Naive thymus-derived CD4-positive, alpha-beta T cell (primary cell): ENCODE measurements around the gene ANKRD17. TPM values are rescaled to one million over a fixed set of nuclear protein-coding genes. Genes with fewer than 3 reads are reported as not detected.

Experiments
- ATAC-seq: fragments of 150-1000 bp; cut with Tn5 transposase; 2 replicates; pipeline ENCODE4 v1.10.0; 2021; ENCODE audit warnings: mild to moderate bottlenecking, moderate library complexity
- CTCF ChIA-PET: fragments of 350-600 bp; sonication (Branson Sonifier 250); formaldehyde crosslinking; loops from one replicate; lab custom pipeline; 2021; ENCODE audit warnings: antibody characterized with exemption; lab: Charles Lee
- POLR2A ChIA-PET: fragments of 350-600 bp; sonication (Branson Sonifier 250); formaldehyde crosslinking; loops from one replicate; lab custom pipeline; 2021; ENCODE audit warnings: antibody characterized with exemption, inconsistent platforms; lab: Charles Lee
- DNase-seq, 9 donors: peaks; one replicate each; pipeline versions ENCODE4 v3.0.0 to v3.0.0-alpha.2; 2020 to 2022; ENCODE audit warnings: mixed read lengths in 1 of 9
- H3K27ac ChIP-seq: one replicate; pipeline ENCODE4 v1.7.0; 2013; ENCODE audit warnings: mild to moderate bottlenecking, low read depth, low read length, moderate library complexity
- H3K27me3 ChIP-seq, 2 donors: one replicate each; pipeline ENCODE4 v1.7.0; 2013; ENCODE audit warnings: low read length in 2 of 2, mild to moderate bottlenecking in 2 of 2, moderate library complexity in 2 of 2; ENCODE audit not compliant: control insufficient read depth in 2 of 2, insufficient read depth in 2 of 2
- H3K36me3 ChIP-seq, 3 experiments: 1 replicate in 2 of 3; 2 replicates in 1 of 3; pipeline ENCODE4 v1.7.0; 2013; ENCODE audit warnings: low read length in 3 of 3, mild to moderate bottlenecking in 3 of 3, moderate library complexity in 1 of 3; ENCODE audit not compliant: insufficient read depth in 3 of 3, control insufficient read depth in 2 of 3
- H3K4me1 ChIP-seq, 2 donors: one replicate each; pipeline ENCODE4 v1.7.0; 2013; ENCODE audit warnings: low read length in 2 of 2, mild to moderate bottlenecking in 2 of 2, moderate library complexity in 1 of 2; ENCODE audit not compliant: control insufficient read depth in 2 of 2, insufficient read depth in 2 of 2
- H3K4me3 ChIP-seq: 2 replicates; pipeline ENCODE4 v1.7.0; 2013; ENCODE audit warnings: mild to moderate bottlenecking, low read length
- H3K9me3 ChIP-seq, 3 experiments: 1 replicate in 2 of 3; 2 replicates in 1 of 3; pipeline ENCODE4 v1.7.0; 2013; ENCODE audit warnings: low read length in 3 of 3; ENCODE audit not compliant: control insufficient read depth in 2 of 3
- H3K27ac Mint-ChIP-seq, 9 donors: one replicate each; pipeline ENCODE4 v1.8.0; 2020 to 2022; ENCODE audit warnings: mixed read lengths in 9 of 9, mild to moderate bottlenecking in 8 of 9, moderate library complexity in 5 of 9, inconsistent platforms in 2 of 9
- H3K27me3 Mint-ChIP-seq, 5 donors: one replicate each; pipeline ENCODE4 v1.8.0; 2021 to 2022; ENCODE audit warnings: mixed read lengths in 5 of 5, mild to moderate bottlenecking in 1 of 5
- H3K36me3 Mint-ChIP-seq, 5 donors: one replicate each; pipeline ENCODE4 v1.8.0; 2020 to 2022; ENCODE audit warnings: mixed read lengths in 5 of 5, mild to moderate bottlenecking in 3 of 5, inconsistent platforms in 1 of 5
- H3K4me1 Mint-ChIP-seq, 7 donors: one replicate each; pipeline ENCODE4 v1.8.0; 2020 to 2022; ENCODE audit warnings: mixed read lengths in 7 of 7, mild to moderate bottlenecking in 3 of 7, inconsistent platforms in 1 of 7
- H3K4me3 Mint-ChIP-seq, 10 donors: one replicate each; pipeline ENCODE4 v1.8.0; 2020 to 2022; ENCODE audit warnings: mild to moderate bottlenecking in 10 of 10, mixed read lengths in 10 of 10, moderate library complexity in 6 of 10, inconsistent platforms in 2 of 10
- H3K9me3 Mint-ChIP-seq, 11 donors: one replicate each; pipeline ENCODE4 v1.8.0; 2020 to 2022; ENCODE audit warnings: mixed read lengths in 11 of 11, mild to moderate bottlenecking in 4 of 11, inconsistent platforms in 1 of 11, moderate library complexity in 1 of 11
- intact Hi-C, 2 donors: fragments of 100-400 bp; cut with micrococcal nuclease; formaldehyde crosslinking; loops; one replicate each; pipeline ENCODE4 v1.15.1; 2023
- polyA plus RNA-seq, 2 donors: library from polyadenylated mRNA; unstranded; fragments of 300-500 nt; fragmentation: Illumina TruSeq; gene quantifications; one replicate each; pipeline ENCODE4 v1.2.3, GENCODE V29; 2021
- total RNA-seq, 6 experiments: library from RNA in 5 of 6; stranded (reverse) in 5 of 6; gene quantifications; 1 replicate in 5 of 6; 2 replicates in 1 of 6; pipeline ENCODE4 v1.2.3 and lab custom pipeline; 2021 to 2026

Gene ANKRD17
- total and polyA plus RNA-seq, 7 experiments from 2014 or later, result 13.1 to 67.5 (median 54.8) TPM

DNA sequence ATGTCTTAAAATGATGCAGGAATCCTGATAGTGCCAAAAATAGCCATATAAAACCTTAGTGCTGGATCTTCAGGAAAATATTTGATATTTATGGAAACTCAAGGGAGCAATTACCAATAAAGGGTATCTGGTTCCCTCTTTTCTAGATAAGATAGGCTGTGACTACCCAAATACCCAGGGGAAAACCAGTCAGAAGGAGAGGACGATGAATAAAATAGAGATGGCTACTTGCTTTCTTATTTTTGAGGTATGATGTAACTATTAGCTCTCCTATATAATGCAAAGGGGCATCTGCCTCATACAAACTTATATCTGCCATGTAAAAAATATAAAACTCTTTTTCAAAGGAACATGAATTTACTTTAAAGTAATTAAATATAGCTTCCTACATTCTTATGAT lies 165.7 kb downstream of the ANKRD17 start:
- Histone ChIP-seq H3K36me3 (peaks cover under 1 to 37% (median 6%) of the 10 kb centered on the region in 3 experiments), H3K9me3 (no peaks in the 10 kb centered on the region), H3K4me3 (no peak overlapping the region), H3K4me1 (no peaks in the 10 kb centered on the region), H3K27me3 (no peaks in the 10 kb centered on the region), H3K27ac (no peak overlapping the region)
- peaks cover 3 to 13% (median 9%) of the 10 kb centered on the region in 7 donors for H3K4me1 Mint-ChIP-seq
- peaks cover 15 to 31% (median 26%) of the 10 kb centered on the region in 5 donors for H3K36me3 Mint-ChIP-seq
- ChIA-PET POLR2A (interaction anchor here (0.8 kb wide), 1 partner anchor 167 kb away, joined by 4 read pairs; no protein-coding TSS in a partner anchor), CTCF (no interaction called here)
- intact Hi-C loops, result no loop called here
- peak overlapping the region in 2 of 9 donors; percentile 32 for H3K27ac Mint-ChIP-seq
- H3K4me3 Mint-ChIP-seq, result no peak overlapping the region
- no peaks in the 10 kb centered on the region for H3K27me3 Mint-ChIP-seq
- no peaks in the 10 kb centered on the region for H3K9me3 Mint-ChIP-seq
- no peak for ATAC-seq
- DNase-seq, result no peak

- ChIA-PET POLR2A (no interaction called here), CTCF (no interaction called here)
- no peak for ATAC-seq
- Histone ChIP-seq H3K4me3 (no peak overlapping the region), H3K36me3 (peaks cover 0 to 24% (median 0%) of the 10 kb centered on the region in 3 experiments), H3K27me3 (no peaks in the 10 kb centered on the region), H3K27ac (no peak overlapping the region), H3K4me1 (no peaks in the 10 kb centered on the region), H3K9me3 (no peaks in the 10 kb centered on the region)
- Mint-ChIP-seq H3K4me3 (no peak overlapping the region), H3K36me3 (peaks cover 15 to 27% (median 22%) of the 10 kb centered on the region in 5 donors), H3K27ac (peak overlapping the region in 4 of 9 donors; percentile 37 to 78 (median 44)), H3K27me3 (no peaks in the 10 kb centered on the region), H3K4me1 (peaks cover 12 to 25% (median 18%) of the 10 kb centered on the region in 7 donors), H3K9me3 (no peaks in the 10 kb centered on the region)
- intact Hi-C loops, result no loop called here
- DNase-seq, result no peak
These were observed 167.9 kb downstream of the ANKRD17 start for GRCh38 chr4:73090738-73091137.

DNA sequence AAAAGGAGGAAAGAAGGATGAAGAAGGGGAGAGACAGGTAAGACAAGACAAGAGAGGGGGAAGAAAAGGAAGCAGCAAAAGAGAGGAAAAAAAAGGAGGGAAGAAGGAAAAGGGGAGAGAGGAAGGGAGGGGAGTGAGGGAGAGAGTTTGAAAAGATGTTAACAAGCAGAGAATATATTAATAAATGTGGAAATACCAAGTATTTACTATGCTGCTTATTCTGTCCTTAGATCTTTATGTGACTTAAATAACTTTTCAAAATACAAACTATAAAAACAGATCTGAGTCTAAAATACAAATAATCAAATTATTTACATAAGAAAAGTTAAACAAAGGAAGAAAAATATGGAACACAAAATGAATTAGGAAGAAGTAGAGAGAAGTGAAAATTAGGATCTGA lies 170.7 kb downstream of the ANKRD17 start:
- Mint-ChIP-seq H3K27ac (peak overlapping the region in 8 of 9 donors; percentile 1 to 72 (median 40)), H3K4me1 (peaks cover 12 to 28% (median 18%) of the 10 kb centered on the region in 7 donors), H3K36me3 (peaks cover 15 to 30% (median 30%) of the 10 kb centered on the region in 5 donors), H3K27me3 (no peaks in the 10 kb centered on the region), H3K9me3 (no peaks in the 10 kb centered on the region), H3K4me3 (peak overlapping the region in 3 of 10 donors; percentile 7 to 26 (median 14))
- Histone ChIP-seq H3K27ac (no peak overlapping the region), H3K4me1 (no peaks in the 10 kb centered on the region), H3K9me3 (no peaks in the 10 kb centered on the region), H3K36me3 (peaks cover 0 to 18% (median 3%) of the 10 kb centered on the region in 3 experiments), H3K27me3 (no peaks in the 10 kb centered on the region), H3K4me3 (no peak overlapping the region)
- DNase-seq (no peak), ATAC-seq (no peak)
- ChIA-PET CTCF (no interaction called here), POLR2A (no interaction called here)
- intact Hi-C loops, result loop anchor here (2.0 to 5.0 kb wide), 2 partner anchors 23 to 169 kb away; partner anchors contain the start of gene ANKRD17 (in 1 of the 2)

- Histone ChIP-seq H3K36me3 (peaks cover 0 to 10% (median 3%) of the 10 kb centered on the region in 3 experiments), H3K4me1 (no peaks in the 10 kb centered on the region), H3K27ac (peak overlapping the region; percentile 65), H3K27me3 (no peaks in the 10 kb centered on the region), H3K4me3 (peak overlapping the region; percentile 25), H3K9me3 (no peaks in the 10 kb centered on the region)
- Mint-ChIP-seq H3K36me3 (peaks cover 8 to 29% (median 27%) of the 10 kb centered on the region in 5 donors), H3K27me3 (no peaks in the 10 kb centered on the region), H3K9me3 (no peaks in the 10 kb centered on the region), H3K4me1 (peaks cover 10 to 28% (median 16%) of the 10 kb centered on the region in 7 donors), H3K27ac (peak overlapping the region; percentile 38 to 80 (median 63)), H3K4me3 (peak overlapping the region; percentile 60 to 76 (median 72))
- intact Hi-C loops, result loop anchor here (1.0 to 5.0 kb wide), 3 partner anchors 17 to 171 kb away; partner anchors contain the start of genes COX18 (in 2 of the 2) and ANKRD17 (in 1 of the 2)
- ATAC-seq (no peak), DNase-seq (peak in 1 of 9 donors; percentile 4)
- POLR2A ChIA-PET, result interaction anchor here (0.7 kb wide), 1 partner anchor 126 kb away, joined by 6 read pairs; no protein-coding TSS in a partner anchor
- CTCF ChIA-PET, result interaction anchor here (0.6 kb wide), 1 partner anchor 35 kb away, joined by 3 read pairs; no protein-coding TSS in a partner anchor
These were observed 172.3 kb downstream of the ANKRD17 start for GRCh38 chr4:73086095-73086868.

DNA sequence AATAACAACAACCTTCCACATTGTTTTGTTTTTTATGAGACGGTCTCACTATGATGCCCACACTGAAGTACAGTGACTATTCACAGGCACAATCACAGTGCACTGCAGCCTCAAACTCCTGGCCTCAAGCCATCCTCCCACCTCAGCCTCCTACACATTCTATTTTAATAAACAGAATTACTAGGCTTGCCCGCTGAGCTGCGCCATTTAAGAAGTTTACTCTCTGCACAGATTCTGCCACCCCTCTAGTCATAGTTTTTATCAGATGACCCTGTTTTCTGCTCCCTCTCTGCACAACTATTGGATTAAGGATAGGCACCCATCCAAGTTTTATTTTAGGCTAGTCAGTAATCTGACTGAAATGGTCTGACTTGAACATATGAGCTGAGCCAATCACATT lies 177.8 kb downstream of the ANKRD17 start:
- Histone ChIP-seq H3K4me1 (no peaks in the 10 kb centered on the region), H3K27ac (no peak overlapping the region), H3K4me3 (no peak overlapping the region), H3K9me3 (no peaks in the 10 kb centered on the region), H3K36me3 (peaks cover 0 to 19% (median 3%) of the 10 kb centered on the region in 3 experiments), H3K27me3 (no peaks in the 10 kb centered on the region)
- ChIA-PET CTCF (no interaction called here), POLR2A (interaction anchor here (1.9 kb wide), 1 partner anchor 12 kb away, joined by 5 read pairs; no protein-coding TSS in a partner anchor)
- Mint-ChIP-seq H3K27me3 (no peaks in the 10 kb centered on the region), H3K4me1 (peaks cover 0 to 14% (median 5%) of the 10 kb centered on the region in 7 donors), H3K4me3 (no peak overlapping the region), H3K27ac (peak overlapping the region in 4 of 9 donors; percentile 13 to 59 (median 52)), H3K9me3 (no peaks in the 10 kb centered on the region), H3K36me3 (peaks cover 1 to 43% (median 37%) of the 10 kb centered on the region in 5 donors)
- intact Hi-C loops, result no loop called here
- ATAC-seq (no peak), DNase-seq (no peak)

DNA sequence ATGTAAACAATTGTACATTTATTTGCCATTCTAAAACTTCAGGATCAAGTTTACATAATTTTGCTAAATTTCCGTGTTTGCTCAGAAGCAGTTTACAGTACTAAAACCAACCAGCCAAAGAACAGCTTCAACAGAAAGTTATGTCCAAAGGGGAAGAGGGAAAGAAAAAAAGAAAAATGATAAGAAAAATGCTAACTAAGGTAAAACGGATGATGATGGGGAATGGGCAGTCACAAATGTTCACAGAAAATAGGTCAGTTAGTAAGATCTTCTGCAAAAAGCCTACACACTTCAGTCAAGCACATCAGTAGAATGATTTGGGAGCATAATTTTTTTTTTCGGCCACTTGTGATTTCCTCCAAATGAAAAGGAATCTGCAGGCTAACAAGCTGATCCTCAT lies 182.8 kb downstream of the ANKRD17 start:
- Mint-ChIP-seq H3K9me3 (no peaks in the 10 kb centered on the region), H3K36me3 (peaks cover 4 to 29% (median 22%) of the 10 kb centered on the region in 5 donors), H3K4me3 (no peak overlapping the region), H3K27me3 (no peaks in the 10 kb centered on the region), H3K27ac (peak overlapping the region in 1 of 9 donors; percentile 8), H3K4me1 (peaks cover 0 to 9% (median 3%) of the 10 kb centered on the region in 7 donors)
- CTCF ChIA-PET, result no interaction called here
- Histone ChIP-seq H3K27me3 (no peaks in the 10 kb centered on the region), H3K4me1 (no peaks in the 10 kb centered on the region), H3K4me3 (no peak overlapping the region), H3K9me3 (no peaks in the 10 kb centered on the region), H3K36me3 (peaks cover 0 to 25% (median 4%) of the 10 kb centered on the region in 3 experiments), H3K27ac (no peak overlapping the region)
- ATAC-seq (no peak), DNase-seq (no peak)
- intact Hi-C loops, result no loop called here
- POLR2A ChIA-PET, result no interaction called here
